HCT116 (cell line): ENCODE data around the gene RAB3GAP1. TPM values are rescaled to one million over a fixed set of nuclear protein-coding genes. Genes with fewer than 3 reads are reported as not detected.

Source experiments
- ATAC-seq: fragments of 200-7000 bp; cut with Tn5 transposase; 2 replicates; pipeline ENCODE4 v1.9.1; 2020; ENCODE audit warnings: mild to moderate bottlenecking, moderate library complexity
- BruUV-seq: library from RNA; stranded (reverse); fragments of 400-500 nt; replicated peaks from 2 replicates; lab custom pipeline; 2021; lab: Mats Ljungman, UMichigan
- CTCF ChIA-PET: fragments of 300-600 bp; sonication (Branson Sonifier 250); formaldehyde crosslinking; loops from one replicate; lab custom pipeline; 2021; ENCODE audit warnings: antibody characterized with exemption; lab: Charles Lee
- POLR2A ChIA-PET: fragments of 300-600, 350-600 bp; sonication (Branson Sonifier 250); formaldehyde crosslinking; loops from one replicate; lab custom pipeline; 2021; ENCODE audit warnings: antibody characterized with exemption; lab: Charles Lee
- RAD21 ChIA-PET, 2 experiments: fragments of 300-600 bp; sonication (Branson Sonifier 250); formaldehyde crosslinking; loops; one replicate each; lab custom pipeline; 2023; ENCODE audit warnings: low total read pairs in 2 of 2; ENCODE audit not compliant: uncharacterized antibody in 2 of 2, unreplicated experiment in 2 of 2, low non-redundant PET in 1 of 2; lab: Charles Lee
- DNase-seq: peaks from one replicate; pipeline ENCODE4 v3.0.0-alpha.2; 2010; ENCODE audit warnings: low read depth, low spot score
- H2AFZ ChIP-seq: fragments of 200-600 bp; shearing (Covaris generic), sonication (generic); 2 replicates; pipeline ENCODE4 v1.6.1; 2017; ENCODE audit warnings: low read depth, mixed run types, mixed read lengths, antibody characterized with exemption, low read length; ENCODE audit not compliant: poor library complexity, severe bottlenecking
- H3K27ac ChIP-seq: 2 replicates; pipeline ENCODE4 v1.5.1; 2012; ENCODE audit warnings: low read depth, low read length
- H3K27me3 ChIP-seq: fragments of 200-600 bp; sonication (generic); 2 replicates; pipeline ENCODE4 v1.6.1; 2016; ENCODE audit warnings: mixed run types, low read length, mixed read lengths; ENCODE audit not compliant: insufficient read depth
- H3K36me3 ChIP-seq, 2 experiments: fragments of 200-500 bp in 1 of 2; fragments of 200-600 bp in 1 of 2; sonication (Bioruptor generic) in 1 of 2; sonication (generic) in 1 of 2; 2 replicates each; pipeline versions ENCODE4 v1.5.1 to v1.6.1; 2014 to 2016; ENCODE audit warnings: low read length in 2 of 2, inconsistent platforms in 1 of 2, mixed read lengths in 1 of 2, mixed run types in 1 of 2; ENCODE audit not compliant: insufficient read depth in 2 of 2, control insufficient read depth in 1 of 2
- H3K4me1 ChIP-seq, 2 experiments: fragments of 200-600 bp in 1 of 2; sonication (generic) in 1 of 2; 2 replicates each; pipeline versions ENCODE4 v1.5.1 to v1.6.1; 2012 to 2017; ENCODE audit warnings: low read length in 2 of 2, inconsistent platforms in 1 of 2, mild to moderate bottlenecking in 1 of 2, mixed read lengths in 1 of 2, mixed run types in 1 of 2, moderate library complexity in 1 of 2; ENCODE audit not compliant: insufficient read depth in 2 of 2, control insufficient read depth in 1 of 2
- H3K4me2 ChIP-seq: fragments of 200-600 bp; sonication (generic); 2 replicates; pipeline ENCODE4 v1.6.1; 2017; ENCODE audit warnings: mixed run types, low read length, mixed read lengths
- H3K4me3 ChIP-seq, 2 experiments: fragments of 200-600 bp in 1 of 2; sonication (generic) in 1 of 2; replicated peaks in 1 of 2; 2 replicates each; pipeline ENCODE4 v1.5.1; 2011 to 2016; ENCODE audit warnings: low read length in 2 of 2, control low read depth in 1 of 2, low read depth in 1 of 2, mild to moderate bottlenecking in 1 of 2, mixed read lengths in 1 of 2, mixed run types in 1 of 2
- H3K79me2 ChIP-seq: fragments of 200-600 bp; sonication (generic); 2 replicates; pipeline ENCODE4 v1.6.1; 2017; ENCODE audit warnings: mild to moderate bottlenecking, mixed run types, low read length, moderate library complexity, mixed read lengths; ENCODE audit not compliant: insufficient read depth
- H3K9ac ChIP-seq: fragments of 200-600 bp; sonication (generic); 2 replicates; pipeline ENCODE4 v1.6.1; 2016; ENCODE audit warnings: low read length, mixed read lengths
- H3K9me2 ChIP-seq: fragments of 200-600 bp; sonication (generic), shearing (Covaris generic); 2 replicates; pipeline ENCODE4 v1.6.1; 2017; ENCODE audit warnings: mixed run types, mild to moderate bottlenecking, moderate library complexity; ENCODE audit not compliant: insufficient read depth
- H3K9me3 ChIP-seq, 2 experiments: fragments of 200-500 bp in 1 of 2; fragments of 200-600 bp in 1 of 2; sonication (Bioruptor generic) in 1 of 2; sonication (generic) in 1 of 2; 2 replicates each; pipeline ENCODE4 v1.6.1; 2014 to 2017; ENCODE audit warnings: low read length in 2 of 2, mixed read lengths in 2 of 2, inconsistent platforms in 1 of 2, low read depth in 1 of 2, mild to moderate bottlenecking in 1 of 2, mixed run types in 1 of 2, moderate library complexity in 1 of 2; ENCODE audit not compliant: control insufficient read depth in 1 of 2, insufficient read depth in 1 of 2
- H4K20me1 ChIP-seq: fragments of 200-600 bp; sonication (generic), shearing (Covaris generic); 2 replicates; pipeline ENCODE4 v1.6.1; 2017; ENCODE audit warnings: mixed run types, mild to moderate bottlenecking, moderate library complexity; ENCODE audit not compliant: insufficient read depth
- CEBPB ChIP-seq: IDR thresholded peaks from 2 replicates; pipeline ENCODE4 v1.6.1; 2012; ENCODE audit warnings: low read depth
- EZH2phosphoT487 ChIP-seq: fragments of 200-600 bp; IDR thresholded peaks from 2 replicates; pipeline ENCODE4 v1.6.1; 2018; ENCODE audit warnings: antibody characterized with exemption, borderline replicate concordance
- FOSL1 ChIP-seq: IDR thresholded peaks from 2 replicates; pipeline ENCODE4 v1.6.1; 2012; ENCODE audit warnings: low read depth
- POLR2AphosphoS5 ChIP-seq: IDR thresholded peaks from 2 replicates; pipeline ENCODE4 v1.6.1; 2011; ENCODE audit warnings: mild to moderate bottlenecking, low read depth, low read length, moderate library complexity
- RAD21 ChIP-seq: IDR thresholded peaks from 2 replicates; pipeline ENCODE4 v1.6.1; 2012; ENCODE audit warnings: low read depth, mild to moderate bottlenecking
- SP1 ChIP-seq: IDR thresholded peaks from 2 replicates; pipeline ENCODE4 v1.6.1; 2012; ENCODE audit warnings: low read depth
- SRF ChIP-seq: IDR thresholded peaks from 2 replicates; pipeline ENCODE4 v1.6.1; 2012; ENCODE audit warnings: low read depth
- TCF7L2 ChIP-seq: IDR thresholded peaks from 2 replicates; pipeline ENCODE4 v1.7.0; 2011; ENCODE audit warnings: borderline replicate concordance, inconsistent platforms; ENCODE audit not compliant: insufficient read depth, insufficient read length; ENCODE audit errors: extremely low read depth
- ZNF274 ChIP-seq: fragments of 200-500 bp; sonication (Bioruptor generic); IDR thresholded peaks from 2 replicates; pipeline ENCODE4 v1.6.1; 2014; ENCODE audit warnings: mild to moderate bottlenecking, low read depth, low read length, inconsistent platforms
- intact Hi-C: fragments of 100-400 bp; cut with micrococcal nuclease; formaldehyde crosslinking; loops from 2 replicates; pipeline ENCODE4 v1.10.0; 2022
- total RNA-seq: library from RNA; stranded (reverse); gene quantifications from one replicate; pipeline ENCODE4 v1.2.1, GENCODE V29; 2021; ENCODE audit not compliant: unreplicated experiment
- TF ChIP-seq, protein P1 (sequence below): IDR thresholded peaks from 2 replicates; pipeline ENCODE4 v1.6.1; 2011; ENCODE audit warnings: mild to moderate bottlenecking, low read length, moderate library complexity; ENCODE audit not compliant: insufficient replicate concordance; ENCODE audit errors: extremely low read depth
- TF ChIP-seq, protein P2 (sequence below), 3 experiments: fragments of 200-600 bp in 1 of 3; sonication (generic) in 1 of 3; IDR thresholded peaks in 2 of 3; conservative IDR thresholded peaks in 1 of 3; 2 replicates each; pipeline ENCODE4 v1.5.1; 2012 to 2017; ENCODE audit warnings: low read depth in 2 of 3, low read length in 2 of 3, antibody characterized with exemption in 1 of 3, borderline replicate concordance in 1 of 3, control low read depth in 1 of 3, mild to moderate bottlenecking in 1 of 3, mixed read lengths in 1 of 3, mixed run types in 1 of 3, moderate library complexity in 1 of 3; ENCODE audit not compliant: insufficient read depth in 1 of 3
- TF ChIP-seq, protein P3 (sequence below): IDR thresholded peaks from 2 replicates; pipeline ENCODE4 v1.6.1; 2012
- TF ChIP-seq, protein P4 (sequence below): IDR thresholded peaks from 2 replicates; pipeline ENCODE4 v1.6.1; 2012

RAB3GAP1 gene
- total RNA-seq, 1 experiment from 2014 or later, result 38.5 TPM

DNA sequence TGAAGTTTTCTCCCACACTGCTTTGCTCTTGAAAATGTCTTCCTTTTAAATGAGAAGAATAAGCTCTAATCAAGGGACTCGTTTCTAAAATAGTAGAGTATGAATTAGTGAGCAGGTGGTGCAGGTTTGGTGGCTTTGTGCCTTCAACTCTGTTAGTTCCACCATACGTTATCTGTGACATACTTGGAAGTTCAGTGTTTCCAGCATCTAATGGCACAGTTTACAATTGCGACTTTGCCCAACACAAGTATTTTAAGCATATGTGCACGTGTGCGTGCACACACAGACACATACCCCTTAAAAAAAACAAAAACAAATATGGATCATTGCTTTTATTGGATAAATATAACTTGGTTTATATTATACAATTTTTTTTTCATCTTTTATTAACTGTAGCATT is 111.8 kb downstream of the RAB3GAP1 start:
- no peak overlapping the region for H3K9ac ChIP-seq
- no peak overlapping the region for H3K4me2 ChIP-seq
- CTCF ChIA-PET, result no interaction called here
- H3K27me3 ChIP-seq, result no peaks in the 10 kb centered on the region
- no peak for DNase-seq
- TF ChIP-seq, protein P1, sequence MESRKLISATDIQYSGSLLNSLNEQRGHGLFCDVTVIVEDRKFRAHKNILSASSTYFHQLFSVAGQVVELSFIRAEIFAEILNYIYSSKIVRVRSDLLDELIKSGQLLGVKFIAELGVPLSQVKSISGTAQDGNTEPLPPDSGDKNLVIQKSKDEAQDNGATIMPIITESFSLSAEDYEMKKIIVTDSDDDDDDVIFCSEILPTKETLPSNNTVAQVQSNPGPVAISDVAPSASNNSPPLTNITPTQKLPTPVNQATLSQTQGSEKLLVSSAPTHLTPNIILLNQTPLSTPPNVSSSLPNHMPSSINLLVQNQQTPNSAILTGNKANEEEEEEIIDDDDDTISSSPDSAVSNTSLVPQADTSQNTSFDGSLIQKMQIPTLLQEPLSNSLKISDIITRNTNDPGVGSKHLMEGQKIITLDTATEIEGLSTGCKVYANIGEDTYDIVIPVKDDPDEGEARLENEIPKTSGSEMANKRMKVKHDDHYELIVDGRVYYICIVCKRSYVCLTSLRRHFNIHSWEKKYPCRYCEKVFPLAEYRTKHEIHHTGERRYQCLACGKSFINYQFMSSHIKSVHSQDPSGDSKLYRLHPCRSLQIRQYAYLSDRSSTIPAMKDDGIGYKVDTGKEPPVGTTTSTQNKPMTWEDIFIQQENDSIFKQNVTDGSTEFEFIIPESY, result no peak
- no peak for TF ChIP-seq TCF7L2
- RAD21 ChIA-PET, result no interaction called here
- no TSS peak for BruUV-seq
- H3K9me3 ChIP-seq, result no peaks in the 10 kb centered on the region
- no peak for ATAC-seq
- POLR2A ChIA-PET, result no interaction called here
- peaks cover 10 to 15% of the 10 kb centered on the region in 2 experiments; a peak in 3 of 4 replicates for H3K36me3 ChIP-seq
- H3K9me2 ChIP-seq, result no peaks in the 10 kb centered on the region
- H2AFZ ChIP-seq, result no peak overlapping the region
- intact Hi-C loops, result loop anchor here (10.0 kb wide), 1 partner anchor 159 kb away; no protein-coding TSS in a partner anchor
- no peak overlapping the region for H3K27ac ChIP-seq
- H4K20me1 ChIP-seq, result no peaks in the 10 kb centered on the region
- H3K79me2 ChIP-seq, result no peaks in the 10 kb centered on the region; the same call in 1 of the 2 replicates
- H3K4me1 ChIP-seq, result no peaks in the 10 kb centered on the region
- H3K4me3 ChIP-seq, result no peak overlapping the region

DNA sequence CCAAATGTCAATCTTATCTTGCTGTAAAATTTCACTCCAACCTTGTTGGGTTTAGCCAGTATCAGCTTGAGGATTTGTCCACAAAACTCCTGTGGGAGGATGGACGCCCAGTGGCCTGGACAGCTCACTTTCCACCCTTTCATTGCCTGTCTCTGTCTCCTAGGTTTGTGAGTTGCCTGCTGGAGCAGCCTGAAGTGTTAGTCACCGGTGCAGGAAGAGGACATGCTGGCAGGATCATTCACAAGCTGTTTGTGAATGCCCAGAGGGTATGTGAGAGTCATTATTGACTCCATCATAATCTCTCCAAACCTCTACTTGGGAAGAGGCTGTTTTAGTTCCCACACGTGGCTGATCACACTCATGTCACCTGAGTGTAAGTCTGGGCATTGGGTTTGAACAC is 112.3 kb downstream of the RAB3GAP1 start:
- no peaks in the 10 kb centered on the region for H3K9me2 ChIP-seq
- no peaks in the 10 kb centered on the region for H3K9me3 ChIP-seq
- no peak overlapping the region for H3K4me3 ChIP-seq
- peaks cover 15 to 19% of the 10 kb centered on the region in 2 experiments; a peak in 3 of 4 replicates for H3K36me3 ChIP-seq
- TF ChIP-seq SRF (no peak), TCF7L2 (no peak), FOSL1 (no peak), EZH2phosphoT487 (no peak), RAD21 (no peak), ZNF274 (no peak), CEBPB (no peak), SP1 (no peak), POLR2AphosphoS5 (no peak)
- TF ChIP-seq, protein P2, sequence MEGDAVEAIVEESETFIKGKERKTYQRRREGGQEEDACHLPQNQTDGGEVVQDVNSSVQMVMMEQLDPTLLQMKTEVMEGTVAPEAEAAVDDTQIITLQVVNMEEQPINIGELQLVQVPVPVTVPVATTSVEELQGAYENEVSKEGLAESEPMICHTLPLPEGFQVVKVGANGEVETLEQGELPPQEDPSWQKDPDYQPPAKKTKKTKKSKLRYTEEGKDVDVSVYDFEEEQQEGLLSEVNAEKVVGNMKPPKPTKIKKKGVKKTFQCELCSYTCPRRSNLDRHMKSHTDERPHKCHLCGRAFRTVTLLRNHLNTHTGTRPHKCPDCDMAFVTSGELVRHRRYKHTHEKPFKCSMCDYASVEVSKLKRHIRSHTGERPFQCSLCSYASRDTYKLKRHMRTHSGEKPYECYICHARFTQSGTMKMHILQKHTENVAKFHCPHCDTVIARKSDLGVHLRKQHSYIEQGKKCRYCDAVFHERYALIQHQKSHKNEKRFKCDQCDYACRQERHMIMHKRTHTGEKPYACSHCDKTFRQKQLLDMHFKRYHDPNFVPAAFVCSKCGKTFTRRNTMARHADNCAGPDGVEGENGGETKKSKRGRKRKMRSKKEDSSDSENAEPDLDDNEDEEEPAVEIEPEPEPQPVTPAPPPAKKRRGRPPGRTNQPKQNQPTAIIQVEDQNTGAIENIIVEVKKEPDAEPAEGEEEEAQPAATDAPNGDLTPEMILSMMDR (IDR thresholded peaks at IDR 0.05 in 2 of 3, conservative IDR thresholded peaks at IDR 0.05 in 1 of 3; ENCODE audit: borderline replicate concordance in 1 of 3, insufficient read depth in 1 of 3, low read depth in 2 of 3, low read length in 2 of 3), result no peak
- TF ChIP-seq, protein P3, sequence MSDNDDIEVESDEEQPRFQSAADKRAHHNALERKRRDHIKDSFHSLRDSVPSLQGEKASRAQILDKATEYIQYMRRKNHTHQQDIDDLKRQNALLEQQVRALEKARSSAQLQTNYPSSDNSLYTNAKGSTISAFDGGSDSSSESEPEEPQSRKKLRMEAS, result no peak
- TF ChIP-seq, protein P4, sequence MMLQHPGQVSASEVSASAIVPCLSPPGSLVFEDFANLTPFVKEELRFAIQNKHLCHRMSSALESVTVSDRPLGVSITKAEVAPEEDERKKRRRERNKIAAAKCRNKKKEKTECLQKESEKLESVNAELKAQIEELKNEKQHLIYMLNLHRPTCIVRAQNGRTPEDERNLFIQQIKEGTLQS, result no peak
- no peaks in the 10 kb centered on the region for H3K27me3 ChIP-seq
- CTCF ChIA-PET, result no interaction called here
- intact Hi-C loops, result loop anchor here (10.0 kb wide), 1 partner anchor 160 kb away; no protein-coding TSS in a partner anchor
- no peak overlapping the region for H3K4me2 ChIP-seq
- POLR2A ChIA-PET, result no interaction called here
- no peak for DNase-seq
- RAD21 ChIA-PET, result no interaction called here
- no peaks in the 10 kb centered on the region for H4K20me1 ChIP-seq
- no peaks in the 10 kb centered on the region; the same call in 1 of the 2 replicates for H3K79me2 ChIP-seq
- H3K27ac ChIP-seq, result no peak overlapping the region
- H3K4me1 ChIP-seq, result no peaks in the 10 kb centered on the region
- H3K9ac ChIP-seq, result no peak overlapping the region
- no peak for ATAC-seq
- H2AFZ ChIP-seq, result no peak overlapping the region
- BruUV-seq, result no TSS peak
